Measurements from ENCODE around the gene USP13.
"Not testable (repeated sequence)": the region's sequence is repeated elsewhere in the genome, so short reads cannot be mapped to it uniquely, and the experiment has no call there.

The USP13 gene

DNA sequence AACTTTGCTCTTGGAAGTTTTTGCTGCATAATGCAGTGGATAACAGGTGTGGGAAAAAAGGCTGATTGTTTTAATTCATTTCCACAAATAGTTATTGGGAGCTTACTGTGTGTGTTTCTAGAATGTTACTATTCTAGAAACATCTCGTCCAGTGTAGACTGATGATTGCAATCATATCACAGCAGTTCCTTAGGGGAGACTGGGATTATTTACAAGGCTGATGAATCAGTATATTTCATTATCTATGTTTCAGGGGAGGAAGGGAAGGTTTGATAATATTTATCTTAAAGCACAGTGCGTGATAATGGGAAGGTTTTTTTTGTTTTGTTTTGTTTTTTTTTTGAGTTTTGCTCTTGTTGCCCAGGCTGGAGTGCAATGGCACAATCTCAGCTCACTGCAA is 2.4 kb downstream of the USP13 start:
- no peak for DNase-seq

DNA sequence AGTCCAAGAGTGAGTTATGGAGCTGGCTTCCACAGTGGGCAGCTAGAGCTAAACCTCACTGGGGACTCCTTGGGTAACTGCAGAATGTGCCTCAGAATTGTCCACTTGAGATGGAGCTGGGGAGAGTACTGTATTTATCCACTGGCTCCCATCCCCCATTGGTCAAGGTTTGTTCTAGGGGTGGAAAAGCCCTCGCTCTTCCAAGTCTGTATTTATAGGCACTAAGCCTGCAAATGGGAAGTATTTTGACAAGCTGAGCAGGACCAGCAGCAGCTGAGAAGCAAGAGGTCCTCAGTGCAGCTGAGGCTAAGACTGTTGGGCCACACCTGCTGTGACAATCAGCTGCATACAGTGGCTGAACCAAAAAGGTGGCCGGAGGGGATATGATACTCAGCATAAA is 5.8 kb downstream of the USP13 start:
- DNase-seq: no peak

DNA sequence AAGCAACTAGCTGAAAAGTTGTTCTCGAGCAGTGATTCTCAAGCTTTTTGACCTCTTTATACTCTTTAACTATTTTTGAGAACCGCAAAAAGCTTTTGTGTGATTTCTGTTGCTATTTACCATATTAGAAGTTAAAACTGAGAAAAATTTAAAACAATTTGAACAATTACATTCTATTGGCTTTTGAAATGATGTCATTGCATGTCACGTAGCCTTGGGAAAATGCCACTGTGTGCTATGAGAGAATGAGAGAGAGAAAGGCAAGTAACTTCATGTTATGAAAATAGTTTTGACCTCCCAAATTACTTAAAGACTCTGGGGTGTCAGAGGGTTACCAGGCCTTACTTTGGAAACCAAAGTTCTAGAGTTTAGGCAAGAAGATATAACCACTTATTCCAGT is 8.0 kb downstream of the USP13 start:
- DNase-seq: no peak

GRCh38 chr3:179661777-179662176 is 8.9 kb downstream of the USP13 start:
- DNase-seq: no peak

DNA sequence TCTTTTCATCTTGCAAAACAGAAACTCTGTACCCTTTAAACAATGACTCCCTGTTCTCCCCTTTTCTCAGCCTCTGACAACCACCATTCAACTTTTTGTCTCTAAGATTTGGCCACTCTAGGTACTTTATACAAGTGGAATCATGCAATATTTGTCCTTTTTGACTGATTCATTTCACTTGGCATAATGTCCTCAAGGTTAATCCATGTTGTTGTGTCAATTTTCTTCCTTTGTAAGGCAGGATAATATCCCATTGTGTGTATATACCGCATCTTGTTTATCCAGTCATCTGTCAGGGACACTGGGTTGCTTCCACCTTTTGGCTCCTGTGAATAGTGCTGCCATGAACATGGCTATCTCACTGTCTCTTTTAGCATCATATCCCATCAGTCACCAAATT is 10.3 kb downstream of the USP13 start:
- DNase-seq: no peak

GRCh38 chr3:179666030-179666429 is 13.2 kb downstream of the USP13 start:
- no peak for DNase-seq

DNA sequence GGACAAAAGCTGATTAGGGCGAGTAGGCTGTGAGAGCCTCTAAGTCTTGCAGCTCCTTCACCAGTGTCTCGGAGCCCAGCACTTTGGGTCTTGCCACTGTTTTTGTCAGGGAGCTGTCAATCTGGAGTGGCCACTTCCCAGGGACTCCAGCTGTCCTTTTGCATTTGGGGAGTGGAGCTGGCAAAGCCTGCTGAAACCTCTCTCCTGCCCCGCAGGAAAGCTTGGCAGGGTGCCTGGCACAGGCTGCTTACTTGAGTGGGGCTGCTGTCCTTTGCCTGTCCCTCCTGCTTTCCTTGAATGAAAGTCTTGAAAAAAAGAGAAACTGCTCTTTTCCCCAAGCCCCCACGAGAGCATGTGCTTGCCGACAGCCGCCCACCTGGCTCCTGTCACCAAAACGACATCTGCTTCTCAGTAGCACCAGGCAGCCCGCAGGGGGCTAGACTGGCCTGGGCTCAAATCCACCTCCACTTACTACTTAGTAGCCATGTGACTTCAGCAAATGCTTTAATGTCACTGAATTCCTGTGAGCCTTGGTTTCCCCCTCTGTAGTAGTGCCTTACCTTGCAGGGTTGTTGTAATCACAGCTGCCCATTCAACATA is 13.7 kb downstream of the USP13 start:
- DNase-seq: no peak

DNA sequence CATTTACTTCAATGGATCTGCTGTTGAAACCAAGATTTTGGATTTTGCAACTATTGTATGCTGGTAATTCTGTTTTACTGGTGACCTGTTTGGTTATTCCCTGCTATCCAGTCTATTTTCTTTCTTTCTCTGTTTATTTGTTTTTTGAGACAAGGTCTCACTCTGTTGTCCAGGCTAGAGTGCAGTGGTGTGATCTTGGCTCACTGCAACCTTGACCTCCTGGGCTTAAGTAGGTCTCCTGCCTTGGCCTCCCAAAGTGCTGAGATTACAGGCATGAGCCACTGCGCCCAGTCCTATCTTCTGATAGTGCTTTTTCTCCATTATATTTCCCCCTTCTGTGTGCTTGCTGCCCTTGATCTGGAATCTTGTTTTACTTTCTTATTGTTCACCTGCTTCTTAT is 15.6 kb downstream of the USP13 start:
- no peak for DNase-seq

GRCh38 chr3:179670311-179670710 is 17.5 kb downstream of the USP13 start:
- DNase-seq: no peak

DNA sequence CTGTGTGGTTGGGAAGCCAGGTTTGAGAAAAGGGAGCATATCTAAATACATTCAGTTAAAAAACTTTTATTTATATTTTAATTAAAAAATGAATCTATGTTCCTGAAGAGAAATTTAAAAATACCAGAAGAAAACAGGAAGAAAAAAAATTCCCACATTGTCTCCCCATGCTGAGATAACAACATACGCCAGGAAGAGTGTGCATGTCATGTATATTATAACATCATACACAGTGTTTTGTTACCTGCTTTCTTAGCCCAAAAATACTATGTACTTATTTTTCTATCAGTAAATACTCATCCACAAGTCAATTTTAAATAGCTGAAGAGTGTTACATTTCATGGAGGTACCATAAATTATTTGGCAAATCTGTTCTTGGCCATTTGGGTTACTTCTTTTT is 18.5 kb downstream of the USP13 start:
- DNase-seq: no peak

GRCh38 chr3:179671747-179672242 is 19.0 kb downstream of the USP13 start:
- DNase-seq: no peak

DNA sequence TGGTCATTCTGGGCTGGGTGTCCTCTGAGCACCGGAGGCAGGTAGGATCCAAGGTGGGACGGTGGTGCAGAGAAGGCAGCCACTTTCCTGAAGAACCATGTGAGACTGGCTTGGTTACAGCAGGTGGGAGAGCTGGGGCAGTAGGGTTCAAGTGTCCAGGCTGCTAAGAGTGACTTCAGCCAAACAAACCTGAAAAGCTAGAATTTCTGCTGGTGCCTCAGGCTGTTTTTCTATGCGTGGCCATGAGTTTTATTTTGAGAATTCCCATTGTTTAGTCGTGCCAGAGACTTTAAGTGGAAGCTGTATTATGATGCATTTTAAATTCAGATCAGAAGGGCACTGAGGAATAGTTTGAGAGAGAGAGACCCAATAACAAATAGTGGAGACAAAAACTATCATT is 20.1 kb downstream of the USP13 start:
- DNase-seq: no peak

GRCh38 chr3:179673523-179673922 is 20.7 kb downstream of the USP13 start:
- DNase-seq: no peak

GRCh38 chr3:179676081-179676480 is 23.2 kb downstream of the USP13 start:
- no peak for DNase-seq

- no peak for DNase-seq
Observed at GRCh38 chr3:179677884-179678283, 25.0 kb downstream of the USP13 start.

GRCh38 chr3:179681492-179682263 is 28.8 kb downstream of the USP13 start:
- no peak for DNase-seq

DNA sequence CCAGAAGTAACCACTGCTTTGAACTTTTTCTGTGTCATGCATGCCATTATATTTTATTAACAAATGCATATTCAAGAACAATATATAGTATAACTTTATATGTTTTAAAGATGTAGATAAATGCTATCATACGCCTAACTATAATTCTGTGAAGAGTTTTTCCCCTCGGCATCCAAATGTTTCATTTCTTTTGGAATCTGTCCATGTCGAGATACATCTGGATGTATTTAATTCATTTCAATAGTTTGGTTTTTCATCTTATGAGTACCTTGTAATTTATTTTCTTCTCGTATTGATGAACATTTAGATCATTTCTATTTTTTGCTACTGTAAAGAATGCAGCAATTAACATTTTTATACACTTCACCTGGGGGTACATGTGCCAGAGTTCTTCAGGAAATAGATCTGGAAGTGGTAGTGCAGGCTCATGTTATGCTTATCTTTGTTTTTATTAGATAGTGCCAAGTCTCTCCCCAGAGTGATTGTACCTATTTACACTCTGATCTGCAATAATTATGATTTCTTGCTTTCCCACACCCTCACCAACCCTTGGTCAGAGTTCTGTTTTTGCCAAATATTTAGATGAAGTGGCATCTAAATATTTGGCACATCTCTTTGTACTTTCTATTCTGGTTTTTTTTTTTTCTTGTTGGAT is 29.7 kb downstream of the USP13 start:
- no peak for DNase-seq

DNA sequence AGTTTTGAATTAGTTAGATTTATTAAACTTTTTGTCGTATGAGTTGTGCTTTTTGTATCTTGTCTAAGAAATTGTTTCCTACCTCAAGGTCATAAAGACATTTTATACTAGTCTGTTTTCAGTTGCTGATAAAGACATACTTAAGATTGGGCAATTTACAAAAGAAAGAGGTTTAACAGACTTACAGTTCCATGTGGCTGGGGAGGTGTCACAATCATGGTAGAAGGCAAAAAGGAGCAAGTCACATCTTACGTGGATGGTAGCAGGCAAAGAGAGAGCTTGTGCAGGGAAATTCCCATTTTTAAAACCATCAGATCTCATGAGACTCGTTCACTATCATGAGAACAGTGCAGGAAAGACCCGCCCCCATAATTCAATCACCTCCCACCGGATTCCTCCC is 30.4 kb downstream of the USP13 start:
- DNase-seq: not testable (repeated sequence)

- no peak for DNase-seq
Observed at GRCh38 chr3:179687967-179688535, 35.2 kb downstream of the USP13 start.

GRCh38 chr3:179688850-179689249 is 36.0 kb downstream of the USP13 start:
- DNase-seq: no peak

DNA sequence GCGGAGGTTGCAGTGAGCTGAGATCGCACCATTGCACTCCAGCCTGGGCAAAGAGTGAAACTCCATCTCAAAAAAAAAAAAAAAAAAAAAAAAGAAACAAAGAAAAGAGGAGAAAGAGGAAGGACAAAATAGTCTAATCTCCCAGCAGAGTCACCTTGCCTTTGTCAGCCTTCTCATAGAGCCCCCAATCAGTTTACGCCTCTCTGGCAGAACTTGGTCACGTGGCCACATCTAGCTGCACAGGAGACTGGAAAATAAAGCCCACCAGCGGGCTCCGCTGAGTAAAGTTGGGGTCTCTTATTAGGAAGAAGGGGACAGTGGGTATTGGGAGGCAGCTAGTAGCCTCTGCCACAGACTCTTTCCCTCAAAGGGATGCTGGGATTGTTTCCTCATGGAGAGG is 41.9 kb downstream of the USP13 start:
- DNase-seq: no peak

GRCh38 chr3:179695672-179696313 is 43.0 kb downstream of the USP13 start:
- no peak for DNase-seq

- DNase-seq: no peak
Observed at GRCh38 chr3:179697736-179698332, 45.0 kb downstream of the USP13 start.
